Spleen (tissue), 11 donors: ENCODE data around the gene FCHO2. TPM values are rescaled to one million over a fixed set of nuclear protein-coding genes. Genes with fewer than 3 reads are reported as not detected.

ENCODE experiments used
- DNase-seq: peaks from one replicate; pipeline ENCODE4 v3.0.0-alpha.2; 2020
- H3K27ac ChIP-seq, 8 donors: fragments of 200-600 bp; sonication (generic) in 7 of 8; 1 replicate in 4 of 8; 2 replicates in 4 of 8; pipeline versions ENCODE4 v1.5.0 to v1.8.0; 2016 to 2021; ENCODE audit warnings: inconsistent platforms in 4 of 8, mild to moderate bottlenecking in 4 of 8, moderate library complexity in 1 of 8
- H3K27me3 ChIP-seq, 7 donors: fragments of 200-600 bp; sonication (generic) in 6 of 7; replicated peaks in 1 of 7; 1 replicate in 4 of 7; 2 replicates in 3 of 7; pipeline versions ENCODE4 v1.5.0 to v1.8.0; 2016 to 2021; ENCODE audit warnings: inconsistent platforms in 3 of 7, mild to moderate bottlenecking in 1 of 7
- H3K36me3 ChIP-seq, 6 donors: fragments of 200-600 bp; sonication (generic) in 5 of 6; 1 replicate in 4 of 6; 2 replicates in 2 of 6; pipeline versions ENCODE4 v1.5.0 to v1.8.0; 2016 to 2021; ENCODE audit warnings: inconsistent platforms in 2 of 6
- H3K4me1 ChIP-seq, 6 donors: fragments of 200-600 bp; sonication (generic) in 5 of 6; 1 replicate in 3 of 6; 2 replicates in 3 of 6; pipeline versions ENCODE4 v1.5.0 to v1.8.0; 2016 to 2021; ENCODE audit warnings: inconsistent platforms in 3 of 6
- H3K4me3 ChIP-seq, 8 donors: fragments of 200-600 bp; sonication (generic) in 7 of 8; 1 replicate in 4 of 8; 2 replicates in 4 of 8; pipeline versions ENCODE4 v1.5.0 to v1.8.0; 2016 to 2021; ENCODE audit warnings: inconsistent platforms in 4 of 8, mild to moderate bottlenecking in 4 of 8, moderate library complexity in 2 of 8
- H3K9me3 ChIP-seq, 8 donors: fragments of 200-600 bp; sonication (generic) in 7 of 8; 1 replicate in 4 of 8; 2 replicates in 4 of 8; pipeline versions ENCODE4 v1.5.0 to v1.8.0; 2016 to 2021; ENCODE audit warnings: inconsistent platforms in 4 of 8
- CTCF ChIP-seq, 11 experiments: fragments of 200-600 bp in 7 of 11; fragments of 450-650 bp in 4 of 11; sonication (generic) in 4 of 11; IDR thresholded peaks in 8 of 11; conservative IDR thresholded peaks in 3 of 11; 1 replicate in 7 of 11; 2 replicates in 4 of 11; pipeline versions ENCODE4 v1.4.0 to v1.8.0; 2016 to 2021; ENCODE audit warnings: antibody characterized with exemption in 11 of 11, inconsistent platforms in 4 of 11, mild to moderate bottlenecking in 1 of 11
- POLR2A ChIP-seq, 3 donors: fragments of 450-650 bp; IDR thresholded peaks; one replicate each; pipeline ENCODE4 v1.5.1; 2017; ENCODE audit warnings: antibody characterized with exemption in 3 of 3, mild to moderate bottlenecking in 1 of 3
- POLR2AphosphoS5 ChIP-seq, 3 donors: sonication (generic); formaldehyde crosslinking; IDR thresholded peaks; one replicate each; pipeline ENCODE4 v1.5.1; 2017; ENCODE audit warnings: antibody characterized with exemption in 3 of 3
- WGBS, 5 donors: extraction: QIAGEN DNeasy Blood & Tissue Kit in 3 of 5; methylation state at CpG; one replicate each; pipeline versions ENCODE4 v1.1.5 to v1.1.7; 2013 to 2018; 5-methylcytosine and 5-hydroxymethylcytosine counted together
- intact Hi-C: fragments of 100-400 bp; cut with DNase I; formaldehyde crosslinking; loops from one replicate; pipeline ENCODE4 v1.15.0; 2023; ENCODE audit warnings: low total_unique reads
- polyA plus RNA-seq, 3 donors: library from polyadenylated mRNA; stranded (reverse); fragments of 200-250 nt; gene quantifications; one replicate each; pipeline ENCODE4 v1.2.1, GENCODE V29; 2013
- total RNA-seq, 7 donors: library from RNA; depleted of rRNA in 3 of 7; stranded (reverse); fragments of >200 nt in 3 of 7; fragmentation: NEBNext Ultra II Directional in 4 of 7; extraction: Animal tissue kit (Norgen Biotek cat#: 25700) in 4 of 7; gene quantifications; one replicate each; pipeline versions ENCODE4 v1.1.0 to v1.2.1, GENCODE V29; 2016 to 2021
- donor health status: healthy with polysubstance abuse.
- donor health status: DM: no; HTN: no; CAD: no; lungs with moderate emphysema.
- donor health status: DM: no; HTN: no; CAD: no.
- donor health status: Bipolar disorder and iron deficiency.
- donor health status: healthy.
- donor health status: DM: no; HTN: no; CAD: no.
- donor health status: DM: yes; HTN: yes; CAD: no.

FCHO2 gene
- total and polyA plus RNA-seq, 10 donors = 5.6 to 86.6 (median 41.2) TPM

- no peak overlapping the region for H3K27ac ChIP-seq
- H3K9me3 ChIP-seq = no peaks in the 10 kb centered on the region
- peaks cover 0 to 5% (median 0%) of the 10 kb centered on the region in 6 donors for H3K4me1 ChIP-seq
- no peak for TF ChIP-seq POLR2AphosphoS5 (IDR thresholded peaks at IDR 0.05)
- TF ChIP-seq CTCF (IDR thresholded peaks at IDR 0.05 in 8 of 11, conservative IDR thresholded peaks at IDR 0.05 in 3 of 11) = no peak
- no peak for TF ChIP-seq POLR2A (IDR thresholded peaks at IDR 0.05)
- DNase-seq = no peak
- H3K36me3 ChIP-seq = peaks cover 0 to 53% (median 0%) of the 10 kb centered on the region in 6 donors
- no peaks in the 10 kb centered on the region for H3K27me3 ChIP-seq
- H3K4me3 ChIP-seq = no peak overlapping the region
- intact Hi-C loops = no loop called here
- WGBS, 5 donors = 78 to 94% (median 87%) methylated on average over 2 of the region's 2 CpGs
Measured at GRCh38 chr5:73031839-73032238, 76.0 kb downstream of the FCHO2 start.

GRCh38 chr5:73032635-73033034 is 76.8 kb downstream of the FCHO2 start:
- Histone ChIP-seq H3K27ac (no peak overlapping the region), H3K9me3 (no peaks in the 10 kb centered on the region), H3K4me1 (peaks cover 0 to 5% (median 0%) of the 10 kb centered on the region in 6 donors), H3K36me3 (peaks cover 0 to 54% (median 0%) of the 10 kb centered on the region in 6 donors), H3K4me3 (no peak overlapping the region), H3K27me3 (no peaks in the 10 kb centered on the region)
- TF ChIP-seq CTCF (IDR thresholded peaks at IDR 0.05 in 8 of 11, conservative IDR thresholded peaks at IDR 0.05 in 3 of 11) (no peak), POLR2A (IDR thresholded peaks at IDR 0.05) (no peak), POLR2AphosphoS5 (IDR thresholded peaks at IDR 0.05) (no peak)
- no peak for DNase-seq
- WGBS, 5 donors = 92 to 98% (median 97%) methylated on average over 2 of the region's 2 CpGs
- intact Hi-C loops = no loop called here

GRCh38 chr5:73037545-73037944 is 81.7 kb downstream of the FCHO2 start:
- TF ChIP-seq POLR2A (IDR thresholded peaks at IDR 0.05) (no peak), POLR2AphosphoS5 (IDR thresholded peaks at IDR 0.05) (no peak), CTCF (IDR thresholded peaks at IDR 0.05 in 8 of 11, conservative IDR thresholded peaks at IDR 0.05 in 3 of 11) (no peak)
- no peaks in the 10 kb centered on the region for H3K4me1 ChIP-seq
- no peak overlapping the region for H3K27ac ChIP-seq
- no peaks in the 10 kb centered on the region for H3K9me3 ChIP-seq
- H3K27me3 ChIP-seq = no peaks in the 10 kb centered on the region
- H3K36me3 ChIP-seq = peaks cover 0 to 54% (median 0%) of the 10 kb centered on the region in 6 donors
- DNase-seq = no peak
- WGBS, 5 donors = 97 to 100% (median 98%) methylated on average over 5 of the region's 5 CpGs
- intact Hi-C loops = no loop called here
- no peak overlapping the region for H3K4me3 ChIP-seq

GRCh38 chr5:73039082-73039481 is 83.2 kb downstream of the FCHO2 start:
- Histone ChIP-seq H3K4me3 (no peak overlapping the region), H3K27me3 (no peaks in the 10 kb centered on the region), H3K27ac (no peak overlapping the region), H3K4me1 (no peaks in the 10 kb centered on the region), H3K9me3 (peaks cover 0 to 4% (median 0%) of the 10 kb centered on the region in 8 donors), H3K36me3 (peaks cover 0 to 57% (median 0%) of the 10 kb centered on the region in 6 donors)
- no peak for DNase-seq
- intact Hi-C loops = no loop called here
- no peak for TF ChIP-seq POLR2AphosphoS5 (IDR thresholded peaks at IDR 0.05)
- no peak for TF ChIP-seq POLR2A (IDR thresholded peaks at IDR 0.05)
- no peak for TF ChIP-seq CTCF (IDR thresholded peaks at IDR 0.05 in 8 of 11, conservative IDR thresholded peaks at IDR 0.05 in 3 of 11)
